ENCODE data around the gene WDPCP. TPM values are rescaled to one million over a fixed set of nuclear protein-coding genes. Genes with fewer than 3 reads are reported as not detected.

The WDPCP gene
- total RNA-seq, 1 experiment from 2014 or later = 15.2 TPM

DNA sequence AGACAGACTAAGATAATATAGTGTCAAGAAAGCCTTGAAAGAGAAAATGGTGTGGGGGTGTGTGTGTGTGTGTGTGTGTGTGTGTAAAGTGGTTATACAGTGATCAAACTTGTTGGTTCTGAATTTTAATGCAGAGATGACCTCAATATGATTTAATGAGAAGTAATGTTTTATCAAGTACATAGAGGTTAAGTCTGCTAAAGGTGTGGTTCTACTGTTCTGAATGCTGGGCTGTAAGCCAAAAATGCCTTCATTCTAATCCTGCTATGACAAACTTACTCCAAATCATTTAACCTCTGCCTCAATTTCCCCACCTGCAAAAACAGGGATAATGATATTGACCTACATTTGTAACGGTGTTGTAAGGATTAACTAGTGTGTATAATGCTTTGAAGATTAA lies 87.9 kb downstream of the WDPCP start:
- Histone ChIP-seq H2AFZ (no peak overlapping the region), H3K79me2 (ENCODE audit: low read depth) (no peaks in the 10 kb centered on the region), H3K9me3 (ENCODE audit: insufficient read depth, low read depth) (no peaks in the 10 kb centered on the region), H4K20me1 (ENCODE audit: insufficient read depth) (no peaks in the 10 kb centered on the region), H3K9me2 (ENCODE audit: insufficient read depth) (no peaks in the 10 kb centered on the region; the same call in 1 of the 2 replicates), H3K36me3 (ENCODE audit: low read depth) (no peaks in the 10 kb centered on the region), H3K4me3 (no peak overlapping the region), H3K4me2 (no peak overlapping the region), H3F3A (ENCODE audit: insufficient read depth, low read depth) (no peaks in the 10 kb centered on the region), H3K27me3 (ENCODE audit: insufficient read depth, low read depth) (no peaks in the 10 kb centered on the region), H3K27ac (no peak overlapping the region), H3K4me1 (replicated peaks; ENCODE audit: insufficient read depth) (0 out of 2 replicates have a peak, but pooled peaks cover 8% of the 10 kb centered on the region)
- TF ChIP-seq, protein P1, sequence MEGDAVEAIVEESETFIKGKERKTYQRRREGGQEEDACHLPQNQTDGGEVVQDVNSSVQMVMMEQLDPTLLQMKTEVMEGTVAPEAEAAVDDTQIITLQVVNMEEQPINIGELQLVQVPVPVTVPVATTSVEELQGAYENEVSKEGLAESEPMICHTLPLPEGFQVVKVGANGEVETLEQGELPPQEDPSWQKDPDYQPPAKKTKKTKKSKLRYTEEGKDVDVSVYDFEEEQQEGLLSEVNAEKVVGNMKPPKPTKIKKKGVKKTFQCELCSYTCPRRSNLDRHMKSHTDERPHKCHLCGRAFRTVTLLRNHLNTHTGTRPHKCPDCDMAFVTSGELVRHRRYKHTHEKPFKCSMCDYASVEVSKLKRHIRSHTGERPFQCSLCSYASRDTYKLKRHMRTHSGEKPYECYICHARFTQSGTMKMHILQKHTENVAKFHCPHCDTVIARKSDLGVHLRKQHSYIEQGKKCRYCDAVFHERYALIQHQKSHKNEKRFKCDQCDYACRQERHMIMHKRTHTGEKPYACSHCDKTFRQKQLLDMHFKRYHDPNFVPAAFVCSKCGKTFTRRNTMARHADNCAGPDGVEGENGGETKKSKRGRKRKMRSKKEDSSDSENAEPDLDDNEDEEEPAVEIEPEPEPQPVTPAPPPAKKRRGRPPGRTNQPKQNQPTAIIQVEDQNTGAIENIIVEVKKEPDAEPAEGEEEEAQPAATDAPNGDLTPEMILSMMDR (conservative IDR thresholded peaks at IDR 0.05) = no peak
- no peak for TF ChIP-seq EZH2 (IDR thresholded peaks at IDR 0.05; ENCODE audit: low read depth)
- ChIA-PET CTCF (no interaction called here), POLR2A (ENCODE audit: unreplicated experiment) (no interaction called here)
- no peak for DNase-seq
- intact Hi-C loops (cut with micrococcal nuclease; ENCODE audit: unreplicated experiment) = no loop called here
- BruUV-seq (replicated peaks) = no TSS peak

DNA sequence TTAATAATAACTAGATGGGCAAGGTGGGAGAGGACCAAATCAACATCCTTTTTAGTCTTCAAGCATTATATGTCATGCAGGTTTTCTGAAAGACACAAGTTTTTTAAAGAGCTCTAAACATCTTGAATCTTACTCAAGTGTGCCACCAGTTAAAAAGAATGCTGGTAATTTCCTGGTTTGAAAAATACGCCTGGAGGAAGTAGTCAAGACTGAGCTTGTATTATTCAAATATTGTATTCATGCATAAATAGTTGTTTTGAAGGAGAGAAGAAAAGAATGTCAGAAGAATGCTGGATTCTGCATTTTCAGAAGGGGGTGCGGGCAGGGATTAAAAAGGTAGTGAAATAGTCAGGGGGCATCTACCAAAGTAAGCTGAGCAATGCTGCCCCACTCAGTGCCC lies 90.7 kb downstream of the WDPCP start:
- H3K9me2 ChIP-seq (ENCODE audit: insufficient read depth) = no peaks in the 10 kb centered on the region
- BruUV-seq (replicated peaks) = no TSS peak
- DNase-seq = no peak
- no peaks in the 10 kb centered on the region for H4K20me1 ChIP-seq (ENCODE audit: insufficient read depth)
- POLR2A ChIA-PET (ENCODE audit: unreplicated experiment) = no interaction called here
- H3K27me3 ChIP-seq (ENCODE audit: insufficient read depth, low read depth) = no peaks in the 10 kb centered on the region
- no peak for TF ChIP-seq EZH2 (IDR thresholded peaks at IDR 0.05; ENCODE audit: low read depth)
- TF ChIP-seq, protein P1 (conservative IDR thresholded peaks at IDR 0.05) = no peak
- CTCF ChIA-PET = no interaction called here
- 0 out of 2 replicates have a peak, but pooled peaks cover 8% of the 10 kb centered on the region for H3K4me1 ChIP-seq (replicated peaks; ENCODE audit: insufficient read depth)
- H2AFZ ChIP-seq = no peak overlapping the region
- H3F3A ChIP-seq (ENCODE audit: insufficient read depth, low read depth) = no peaks in the 10 kb centered on the region
- H3K4me2 ChIP-seq = no peak overlapping the region
- H3K36me3 ChIP-seq (ENCODE audit: low read depth) = no peaks in the 10 kb centered on the region
- no peaks in the 10 kb centered on the region for H3K79me2 ChIP-seq (ENCODE audit: low read depth)
- no peak overlapping the region for H3K27ac ChIP-seq
- no peak overlapping the region for H3K4me3 ChIP-seq
- intact Hi-C loops (cut with micrococcal nuclease; ENCODE audit: unreplicated experiment) = no loop called here
- H3K9me3 ChIP-seq (ENCODE audit: insufficient read depth, low read depth) = no peaks in the 10 kb centered on the region

DNA sequence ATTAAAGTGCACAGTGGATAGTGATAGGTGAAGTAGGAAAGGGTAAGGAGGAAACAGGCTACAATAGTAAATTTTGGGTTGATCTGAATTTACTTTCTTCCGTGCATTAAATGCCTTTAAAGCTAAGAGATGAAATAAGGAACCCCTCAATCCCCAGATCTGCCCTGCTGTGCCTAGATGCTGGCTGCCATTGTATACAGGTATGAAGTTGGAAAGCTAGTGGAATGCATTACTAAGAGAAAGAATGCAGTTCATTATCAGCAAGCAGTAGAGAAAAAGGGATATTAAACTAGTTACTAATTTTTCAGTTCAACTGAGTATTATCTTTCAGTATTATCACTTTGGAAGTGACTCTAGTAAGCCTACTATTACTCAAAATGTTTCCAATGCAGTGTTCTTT lies 93.3 kb downstream of the WDPCP start:
- POLR2A ChIA-PET (ENCODE audit: unreplicated experiment) = interaction anchor here (0.7 kb wide), 1 partner anchor 219 kb away, joined by 3 read pairs; no protein-coding TSS in a partner anchor
- Histone ChIP-seq H3K4me2 (no peak overlapping the region), H3K4me1 (replicated peaks; ENCODE audit: insufficient read depth) (0 out of 2 replicates have a peak, but pooled peaks cover under 1% of the 10 kb centered on the region), H3K36me3 (ENCODE audit: low read depth) (no peaks in the 10 kb centered on the region), H3K9me3 (ENCODE audit: insufficient read depth, low read depth) (no peaks in the 10 kb centered on the region), H3K27ac (no peak overlapping the region), H3F3A (ENCODE audit: insufficient read depth, low read depth) (no peaks in the 10 kb centered on the region), H3K4me3 (no peak overlapping the region), H3K27me3 (ENCODE audit: insufficient read depth, low read depth) (no peaks in the 10 kb centered on the region), H2AFZ (no peak overlapping the region), H4K20me1 (ENCODE audit: insufficient read depth) (no peaks in the 10 kb centered on the region), H3K9me2 (ENCODE audit: insufficient read depth) (no peaks in the 10 kb centered on the region), H3K79me2 (ENCODE audit: low read depth) (no peaks in the 10 kb centered on the region)
- no peak for DNase-seq
- BruUV-seq (replicated peaks) = no TSS peak
- TF ChIP-seq, protein P1 (conservative IDR thresholded peaks at IDR 0.05) = no peak
- no peak for TF ChIP-seq EZH2 (IDR thresholded peaks at IDR 0.05; ENCODE audit: low read depth)
- intact Hi-C loops (cut with micrococcal nuclease; ENCODE audit: unreplicated experiment) = no loop called here
- CTCF ChIA-PET = interaction anchor here (0.7 kb wide), 1 partner anchor 113 kb away, joined by 5 read pairs; no protein-coding TSS in a partner anchor
